HepG2 (cell line): ENCODE measurements around the gene NEDD1. TPM values are rescaled to one million over a fixed set of nuclear protein-coding genes. Genes with fewer than 3 reads are reported as not detected.

ENCODE experiments used
- THAP11 ChIP-seq: IDR thresholded peaks from 2 replicates; pipeline ENCODE4 v1.6.1; 2016; ENCODE audit warnings: missing biosample characterization, missing genetic modification reagents
- ZNF616 ChIP-seq: sonication (generic); formaldehyde crosslinking; IDR thresholded peaks from 2 replicates; pipeline ENCODE4 v1.5.0; 2020; ENCODE audit warnings: low read depth, mild to moderate bottlenecking, missing genetic modification reagents
- ZNF672 ChIP-seq: sonication (generic); formaldehyde crosslinking; IDR thresholded peaks from 2 replicates; pipeline ENCODE4 v1.8.1; 2022; ENCODE audit warnings: missing genetic modification reagents
- polyA plus RNA-seq, 8 experiments: library from polyadenylated mRNA; depleted of rRNA in 3 of 8; stranded (reverse) in 7 of 8; unstranded in 1 of 8; fragments of >200 nt; fragmentation: Illumina TruSeq in 4 of 8; extraction: Trizol in 4 of 8; gene quantifications; 2 replicates each; pipeline versions ENCODE4 v1.2.1 to v1.2.3, GENCODE V29; 2011 to 2016; ENCODE audit warnings: low read depth in 4 of 8, missing spikeins in 1 of 8, mixed read lengths in 1 of 8; ENCODE audit not compliant: insufficient read depth in 1 of 8
- total RNA-seq, 5 experiments: library from RNA; depleted of rRNA; stranded (reverse); fragments of >200 nt; fragmentation: Illumina TruSeq; extraction: Trizol; gene quantifications; 2 replicates each; pipeline ENCODE4 v1.2.3, GENCODE V29; 2016; ENCODE audit warnings: low read depth in 1 of 5
- TF ChIP-seq, protein P1 (sequence below): sonication (generic); formaldehyde crosslinking; IDR thresholded peaks from 2 replicates; pipeline ENCODE4 v1.4.0; 2020; ENCODE audit warnings: missing genetic modification reagents, borderline replicate concordance
- TF ChIP-seq, protein P2 (sequence below): sonication (generic); formaldehyde crosslinking; IDR thresholded peaks from one replicate; pipeline ENCODE4 v1.5.1; 2020; ENCODE audit warnings: mild to moderate bottlenecking, missing genetic modification reagents; ENCODE audit errors: not compliant biosample characterization

Gene NEDD1
- total and polyA plus RNA-seq, 2 of the 13 experiments (the other 11 are each of a cell fraction or from before 2014, with no cell fraction given), result 11.2 to 21.5 TPM

DNA sequence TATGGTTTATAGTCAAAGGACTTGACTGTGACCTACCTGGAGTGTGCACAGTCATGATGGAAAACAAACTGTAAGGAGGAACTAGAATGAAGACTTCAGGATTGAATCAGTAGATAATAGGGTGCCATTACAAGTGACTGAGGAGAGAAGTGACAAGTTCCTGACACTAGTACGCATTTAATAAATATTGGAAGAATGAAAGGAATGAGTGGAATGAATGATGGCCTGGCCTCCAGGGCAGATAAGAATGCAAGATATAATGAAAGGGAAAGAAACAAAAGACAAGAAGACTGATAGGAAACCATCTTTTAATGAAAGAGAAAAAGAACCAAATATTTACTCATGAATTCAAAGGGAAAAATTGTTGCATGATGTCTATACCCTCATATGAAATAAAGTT lies 44.7 kb upstream of the NEDD1 start (continued):
- TF ChIP-seq, protein P1, sequence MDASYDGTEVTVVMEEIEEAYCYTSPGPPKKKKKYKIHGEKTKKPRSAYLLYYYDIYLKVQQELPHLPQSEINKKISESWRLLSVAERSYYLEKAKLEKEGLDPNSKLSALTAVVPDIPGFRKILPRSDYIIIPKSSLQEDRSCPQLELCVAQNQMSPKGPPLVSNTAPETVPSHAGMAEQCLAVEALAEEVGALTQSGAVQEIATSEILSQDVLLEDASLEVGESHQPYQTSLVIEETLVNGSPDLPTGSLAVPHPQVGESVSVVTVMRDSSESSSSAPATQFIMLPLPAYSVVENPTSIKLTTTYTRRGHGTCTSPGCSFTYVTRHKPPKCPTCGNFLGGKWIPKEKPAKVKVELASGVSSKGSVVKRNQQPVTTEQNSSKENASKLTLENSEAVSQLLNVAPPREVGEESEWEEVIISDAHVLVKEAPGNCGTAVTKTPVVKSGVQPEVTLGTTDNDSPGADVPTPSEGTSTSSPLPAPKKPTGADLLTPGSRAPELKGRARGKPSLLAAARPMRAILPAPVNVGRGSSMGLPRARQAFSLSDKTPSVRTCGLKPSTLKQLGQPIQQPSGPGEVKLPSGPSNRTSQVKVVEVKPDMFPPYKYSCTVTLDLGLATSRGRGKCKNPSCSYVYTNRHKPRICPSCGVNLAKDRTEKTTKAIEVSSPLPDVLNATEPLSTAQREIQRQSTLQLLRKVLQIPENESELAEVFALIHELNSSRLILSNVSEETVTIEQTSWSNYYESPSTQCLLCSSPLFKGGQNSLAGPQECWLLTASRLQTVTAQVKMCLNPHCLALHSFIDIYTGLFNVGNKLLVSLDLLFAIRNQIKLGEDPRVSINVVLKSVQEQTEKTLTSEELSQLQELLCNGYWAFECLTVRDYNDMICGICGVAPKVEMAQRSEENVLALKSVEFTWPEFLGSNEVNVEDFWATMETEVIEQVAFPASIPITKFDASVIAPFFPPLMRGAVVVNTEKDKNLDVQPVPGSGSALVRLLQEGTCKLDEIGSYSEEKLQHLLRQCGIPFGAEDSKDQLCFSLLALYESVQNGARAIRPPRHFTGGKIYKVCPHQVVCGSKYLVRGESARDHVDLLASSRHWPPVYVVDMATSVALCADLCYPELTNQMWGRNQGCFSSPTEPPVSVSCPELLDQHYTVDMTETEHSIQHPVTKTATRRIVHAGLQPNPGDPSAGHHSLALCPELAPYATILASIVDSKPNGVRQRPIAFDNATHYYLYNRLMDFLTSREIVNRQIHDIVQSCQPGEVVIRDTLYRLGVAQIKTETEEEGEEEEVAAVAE (CRISPR knock-in tag), result no peak
- TF ChIP-seq, protein P2, sequence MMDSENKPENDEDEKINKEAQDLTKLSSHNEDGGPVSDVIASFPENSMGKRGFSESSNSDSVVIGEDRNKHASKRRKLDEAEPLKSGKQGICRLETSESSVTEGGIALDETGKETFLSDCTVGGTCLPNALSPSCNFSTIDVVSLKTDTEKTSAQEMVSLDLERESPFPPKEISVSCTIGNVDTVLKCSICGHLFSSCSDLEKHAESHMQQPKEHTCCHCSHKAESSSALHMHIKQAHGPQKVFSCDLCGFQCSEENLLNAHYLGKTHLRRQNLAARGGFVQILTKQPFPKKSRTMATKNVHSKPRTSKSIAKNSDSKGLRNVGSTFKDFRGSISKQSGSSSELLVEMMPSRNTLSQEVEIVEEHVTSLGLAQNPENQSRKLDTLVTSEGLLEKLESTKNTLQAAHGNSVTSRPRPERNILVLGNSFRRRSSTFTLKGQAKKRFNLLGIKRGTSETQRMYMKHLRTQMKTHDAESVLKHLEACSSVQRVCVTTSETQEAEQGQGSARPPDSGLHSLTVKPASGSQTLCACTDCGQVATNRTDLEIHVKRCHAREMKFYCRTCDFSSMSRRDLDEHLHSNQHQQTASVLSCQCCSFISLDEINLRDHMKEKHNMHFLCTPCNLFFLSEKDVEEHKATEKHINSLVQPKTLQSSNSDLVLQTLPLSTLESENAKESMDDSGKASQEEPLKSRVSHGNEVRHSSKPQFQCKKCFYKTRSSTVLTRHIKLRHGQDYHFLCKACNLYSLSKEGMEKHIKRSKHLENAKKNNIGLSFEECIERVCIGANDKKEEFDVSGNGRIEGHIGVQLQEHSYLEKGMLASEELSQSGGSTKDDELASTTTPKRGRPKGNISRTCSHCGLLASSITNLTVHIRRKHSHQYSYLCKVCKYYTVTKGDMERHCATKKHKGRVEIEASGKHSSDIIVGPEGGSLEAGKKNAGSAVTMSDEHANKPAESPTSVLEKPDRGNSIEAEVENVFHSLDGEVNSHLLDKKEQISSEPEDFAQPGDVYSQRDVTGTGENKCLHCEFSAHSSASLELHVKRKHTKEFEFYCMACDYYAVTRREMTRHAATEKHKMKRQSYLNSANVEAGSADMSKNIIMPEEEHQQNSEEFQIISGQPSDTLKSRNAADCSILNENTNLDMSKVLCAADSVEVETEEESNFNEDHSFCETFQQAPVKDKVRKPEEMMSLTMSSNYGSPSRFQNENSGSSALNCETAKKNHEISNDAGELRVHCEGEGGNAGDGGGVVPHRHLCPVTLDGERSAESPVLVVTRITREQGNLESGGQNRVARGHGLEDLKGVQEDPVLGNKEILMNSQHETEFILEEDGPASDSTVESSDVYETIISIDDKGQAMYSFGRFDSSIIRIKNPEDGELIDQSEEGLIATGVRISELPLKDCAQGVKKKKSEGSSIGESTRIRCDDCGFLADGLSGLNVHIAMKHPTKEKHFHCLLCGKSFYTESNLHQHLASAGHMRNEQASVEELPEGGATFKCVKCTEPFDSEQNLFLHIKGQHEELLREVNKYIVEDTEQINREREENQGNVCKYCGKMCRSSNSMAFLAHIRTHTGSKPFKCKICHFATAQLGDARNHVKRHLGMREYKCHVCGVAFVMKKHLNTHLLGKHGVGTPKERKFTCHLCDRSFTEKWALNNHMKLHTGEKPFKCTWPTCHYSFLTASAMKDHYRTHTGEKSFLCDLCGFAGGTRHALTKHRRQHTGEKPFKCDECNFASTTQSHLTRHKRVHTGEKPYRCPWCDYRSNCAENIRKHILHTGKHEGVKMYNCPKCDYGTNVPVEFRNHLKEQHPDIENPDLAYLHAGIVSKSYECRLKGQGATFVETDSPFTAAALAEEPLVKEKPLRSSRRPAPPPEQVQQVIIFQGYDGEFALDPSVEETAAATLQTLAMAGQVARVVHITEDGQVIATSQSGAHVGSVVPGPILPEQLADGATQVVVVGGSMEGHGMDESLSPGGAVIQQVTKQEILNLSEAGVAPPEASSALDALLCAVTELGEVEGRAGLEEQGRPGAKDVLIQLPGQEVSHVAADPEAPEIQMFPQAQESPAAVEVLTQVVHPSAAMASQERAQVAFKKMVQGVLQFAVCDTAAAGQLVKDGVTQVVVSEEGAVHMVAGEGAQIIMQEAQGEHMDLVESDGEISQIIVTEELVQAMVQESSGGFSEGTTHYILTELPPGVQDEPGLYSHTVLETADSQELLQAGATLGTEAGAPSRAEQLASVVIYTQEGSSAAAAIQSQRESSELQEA (CRISPR knock-in tag), result no peak
- TF ChIP-seq ZNF616 (CRISPR knock-in tag) (no peak), ZNF672 (CRISPR knock-in tag) (no peak), THAP11 (CRISPR knock-in tag) (no peak)
